ENCODE measurements around the gene RGS7.
"Not testable (repeated sequence)": the region's sequence is repeated elsewhere in the genome, so short reads cannot be mapped to it uniquely, and the experiment has no call there.

RGS7 gene

GRCh38 chr1:240820816-240821215, 536.2 kb downstream of the RGS7 start:
- no peak for ATAC-seq

DNA sequence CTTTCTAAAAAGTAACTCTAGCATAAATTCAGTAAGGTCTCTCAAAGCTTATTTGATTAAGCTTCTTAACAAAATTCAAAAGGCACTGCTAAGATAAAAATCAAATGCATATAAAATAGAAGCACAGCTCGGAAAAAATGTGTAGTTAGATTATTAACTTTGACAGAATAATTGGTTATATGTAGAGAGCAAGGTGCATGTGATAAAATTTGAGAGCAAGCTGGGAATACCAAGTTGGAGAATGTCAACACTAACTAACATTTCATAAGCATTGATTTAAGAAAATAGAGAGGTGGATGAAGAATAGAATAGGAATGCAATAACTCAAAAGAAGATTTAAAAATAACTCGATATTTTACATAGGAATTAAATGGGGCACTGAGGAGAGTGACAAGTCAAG, 540.5 kb downstream of the RGS7 start:
- ATAC-seq = no peak

GRCh38 chr1:240813720-240814119, 543.3 kb downstream of the RGS7 start:
- no peak for ATAC-seq

DNA sequence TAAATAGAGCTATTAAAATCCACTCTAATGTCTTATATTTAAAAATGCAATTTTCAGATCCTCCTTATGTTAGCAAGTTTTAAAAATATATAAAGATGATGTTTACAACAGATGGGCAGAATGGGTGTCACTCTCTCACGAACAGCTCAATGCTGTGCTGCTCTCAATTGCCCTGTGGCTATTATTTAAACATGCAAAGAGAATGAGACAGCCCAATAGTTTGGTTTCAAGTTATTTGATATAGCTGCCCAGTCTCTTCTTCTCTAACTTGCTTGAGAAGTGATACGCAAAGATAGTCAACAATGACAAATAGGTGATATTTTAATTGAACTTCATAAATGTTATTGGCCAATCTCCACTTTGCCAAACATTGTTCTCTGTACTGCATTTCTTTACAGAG, 545.7 kb downstream of the RGS7 start:
- no peak for ATAC-seq

- ATAC-seq = no peak
These were observed 548.6 kb downstream of the RGS7 start for GRCh38 chr1:240808381-240808780.

- ATAC-seq = no peak
These were observed 550.7 kb downstream of the RGS7 start for GRCh38 chr1:240806200-240806745.

- ATAC-seq = no peak
These were observed 552.5 kb downstream of the RGS7 start for GRCh38 chr1:240804475-240804874.

- ATAC-seq = no peak
These were observed 553.9 kb downstream of the RGS7 start for GRCh38 chr1:240803151-240803550.

DNA sequence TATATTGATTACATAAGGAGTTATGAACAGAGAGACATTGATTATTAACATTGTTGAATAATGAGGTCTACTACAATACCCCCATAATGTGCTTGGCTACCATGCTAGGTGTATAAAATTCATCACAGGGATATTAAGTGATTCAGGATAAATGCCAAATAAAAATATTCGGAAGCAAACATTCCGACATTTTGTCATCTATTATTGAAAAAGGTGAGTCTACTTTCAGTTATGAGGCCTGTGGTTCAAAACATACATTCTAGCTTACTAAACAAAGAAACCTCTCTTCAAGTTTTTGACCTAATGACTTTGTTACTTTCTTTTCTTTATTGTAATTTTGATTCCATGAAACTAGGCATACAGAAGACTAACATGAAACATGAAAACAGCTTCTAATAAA, 554.7 kb downstream of the RGS7 start:
- ATAC-seq = no peak

GRCh38 chr1:240801442-240801841, 555.6 kb downstream of the RGS7 start:
- ATAC-seq = no peak

- ATAC-seq = no peak
These were observed 556.7 kb downstream of the RGS7 start for GRCh38 chr1:240800291-240800690.

DNA sequence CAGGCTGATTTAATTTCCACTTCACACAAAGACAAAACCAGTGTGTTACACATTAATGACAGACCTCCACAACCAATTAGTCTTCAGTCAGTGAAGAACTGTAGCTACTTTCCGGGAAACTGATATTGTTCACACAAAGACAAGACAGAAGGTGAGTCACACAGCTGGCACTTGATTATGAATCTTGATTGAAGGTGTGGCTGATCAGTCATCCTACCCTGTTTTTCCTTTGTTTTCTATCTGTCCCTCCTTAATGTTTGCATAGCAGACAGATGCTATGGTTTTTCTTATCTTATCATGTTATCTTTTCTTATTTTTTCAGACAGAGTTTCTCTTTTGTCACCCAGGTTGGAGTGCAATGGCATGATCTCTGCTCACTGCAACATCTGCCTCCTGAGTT, 560.0 kb downstream of the RGS7 start:
- ATAC-seq = no peak

- ATAC-seq = peak in 1 of 2 donors; percentile 45
These were observed 562.8 kb downstream of the RGS7 start for GRCh38 chr1:240794046-240794843.

GRCh38 chr1:240792915-240793529, 564.0 kb downstream of the RGS7 start:
- ATAC-seq = no peak

- ATAC-seq = no peak
These were observed 566.1 kb downstream of the RGS7 start for GRCh38 chr1:240790856-240791255.

DNA sequence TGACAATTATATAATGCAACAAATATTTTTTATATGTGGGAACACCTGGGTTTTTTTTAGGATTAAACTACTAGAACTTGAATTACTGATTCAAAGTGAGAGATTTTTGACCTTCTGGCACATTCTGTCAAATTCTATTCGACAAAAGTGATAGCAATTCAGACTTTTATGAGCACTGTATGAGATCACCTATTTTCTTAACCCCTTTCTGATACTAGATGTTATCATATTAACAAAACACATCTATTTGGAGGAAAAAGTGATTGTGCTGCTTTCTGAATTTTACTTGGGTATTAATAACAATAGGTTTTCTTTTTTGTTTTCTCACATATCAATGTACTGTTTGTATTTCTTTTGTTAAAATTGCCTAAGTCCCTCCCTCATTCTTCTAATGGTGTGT, 570.1 kb downstream of the RGS7 start:
- ATAC-seq = no peak

- ATAC-seq = no peak
These were observed 572.2 kb downstream of the RGS7 start for GRCh38 chr1:240784776-240785175.

DNA sequence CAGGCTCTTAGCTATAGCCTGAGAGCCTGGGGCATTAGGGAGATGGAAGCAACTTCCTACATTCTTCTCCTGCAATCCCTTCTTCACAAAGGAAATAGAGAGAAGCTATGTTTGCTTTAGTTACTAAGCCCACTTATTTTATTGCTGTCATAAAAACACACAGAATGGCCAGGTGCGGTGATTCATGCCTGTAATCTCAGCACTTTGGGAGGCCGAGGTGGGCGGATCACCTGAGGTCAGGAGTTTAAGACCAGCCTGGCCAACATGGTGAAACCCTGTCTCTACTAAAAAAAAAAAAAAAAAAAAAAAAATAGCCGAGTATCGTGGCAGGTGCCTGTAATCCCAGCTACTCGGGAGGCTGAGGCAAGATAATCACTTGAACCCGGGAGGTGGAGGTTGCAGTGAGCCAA, 573.3 kb downstream of the RGS7 start:
- ATAC-seq = not testable (repeated sequence)

- no peak for ATAC-seq
These were observed 580.8 kb downstream of the RGS7 start for GRCh38 chr1:240776237-240776636.

DNA sequence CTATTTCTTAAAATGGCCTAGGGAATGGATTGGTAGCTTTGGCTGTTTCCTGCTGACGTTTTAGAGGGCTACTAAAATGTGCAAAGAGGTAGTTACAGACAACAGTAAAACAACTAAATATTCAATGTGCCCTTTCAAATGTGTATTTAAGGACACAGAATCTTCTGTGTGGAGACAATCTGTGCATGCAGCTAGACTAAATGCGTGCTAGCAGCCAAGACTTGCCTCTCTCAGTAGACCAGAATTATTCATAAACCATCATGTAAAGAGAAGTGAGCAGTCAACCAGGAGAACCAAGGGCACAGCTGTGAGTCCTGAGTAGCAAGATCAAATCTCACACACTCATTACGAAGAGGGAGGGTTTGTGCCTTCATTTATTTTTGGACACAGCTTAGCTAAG, 584.9 kb downstream of the RGS7 start:
- ATAC-seq = no peak

GRCh38 chr1:240771450-240771849, 585.6 kb downstream of the RGS7 start:
- no peak for ATAC-seq

DNA sequence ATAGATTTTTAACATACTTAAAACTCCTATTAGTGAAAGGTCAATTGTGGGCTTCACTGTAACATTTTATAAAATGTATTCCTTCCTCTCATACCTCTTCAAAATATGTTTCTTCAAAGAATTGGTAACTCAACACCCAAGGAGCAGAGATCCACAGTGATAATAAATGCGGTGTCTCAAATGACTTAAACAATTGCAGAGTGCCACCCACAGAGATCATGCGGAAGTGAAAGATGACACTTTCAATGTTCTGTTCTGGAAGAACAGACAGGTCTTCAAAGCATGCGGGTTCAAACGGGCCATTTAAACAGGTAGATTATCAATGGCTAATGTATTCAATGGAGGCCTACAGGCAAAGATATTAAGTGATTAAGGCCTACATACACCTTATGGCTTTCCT, 588.0 kb downstream of the RGS7 start:
- no peak for ATAC-seq

GRCh38 chr1:240766831-240767230, 590.2 kb downstream of the RGS7 start:
- ATAC-seq = no peak

- ATAC-seq = no peak
These were observed 591.2 kb downstream of the RGS7 start for GRCh38 chr1:240765732-240766363.

Data from activated CD4-positive, CD25-positive, alpha-beta regulatory T cell treated with anti-CD3 and anti-CD28 coated beads, Interleukin-2, amount 50 U/mL, for 24 hours (primary cell).